Activated CD8-positive, alpha-beta T cell treated with anti-CD3 and anti-CD28 coated beads for 36 hours (primary cell): ENCODE measurements around the gene NCF1. TPM values are rescaled to one million over a fixed set of nuclear protein-coding genes. Genes with fewer than 3 reads are reported as not detected.
A peak's percentile ranks its signal among the peaks of the same experiment; 100 is the strongest.
"Not testable (repeated sequence)": the region's sequence is repeated elsewhere in the genome, so short reads cannot be mapped to it uniquely, and the experiment has no call there.

Source experiments
- ATAC-seq: fragments of 200-7000 bp; cut with Tn5 transposase; one replicate; pipeline ENCODE4 v1.10.0; 2021; ENCODE audit warnings: mild to moderate bottlenecking, moderate library complexity
- CTCF ChIA-PET: fragments of 350-600 bp; sonication (Branson Sonifier 250); formaldehyde crosslinking; loops from one replicate; lab custom pipeline; 2021; ENCODE audit warnings: antibody characterized with exemption; lab: Charles Lee
- POLR2A ChIA-PET: fragments of 350-600 bp; sonication (Branson Sonifier 250); formaldehyde crosslinking; loops from one replicate; lab custom pipeline; 2021; ENCODE audit warnings: antibody characterized with exemption; lab: Charles Lee
- DNase-seq: peaks from one replicate; pipeline ENCODE4 v3.0.0-alpha.2; 2020
- H3K27ac Mint-ChIP-seq: one replicate; pipeline ENCODE4 v1.8.0; 2021; ENCODE audit warnings: mild to moderate bottlenecking, mixed read lengths
- H3K27me3 Mint-ChIP-seq: one replicate; pipeline ENCODE4 v1.8.0; 2021; ENCODE audit warnings: mixed read lengths
- H3K36me3 Mint-ChIP-seq: one replicate; pipeline ENCODE4 v1.8.0; 2021; ENCODE audit warnings: low read depth, mixed read lengths
- H3K4me1 Mint-ChIP-seq: one replicate; pipeline ENCODE4 v1.8.0; 2021; ENCODE audit warnings: low read depth, mixed read lengths
- H3K4me3 Mint-ChIP-seq: one replicate; pipeline ENCODE4 v1.8.0; 2021; ENCODE audit warnings: mild to moderate bottlenecking, moderate library complexity, mixed read lengths
- H3K9me3 Mint-ChIP-seq: one replicate; pipeline ENCODE4 v1.8.0; 2021; ENCODE audit warnings: mixed read lengths
- intact Hi-C: fragments of 100-400 bp; cut with micrococcal nuclease; formaldehyde crosslinking; loops from one replicate; pipeline ENCODE4 v1.10.0; 2022
- total RNA-seq, 2 experiments: library from RNA; stranded (reverse); gene quantifications; one replicate each; pipeline ENCODE4 v1.2.3, GENCODE V29; 2021

The NCF1 gene
- total RNA-seq, 2 experiments from 2014 or later, result 2.2 to 2.4 TPM

DNA sequence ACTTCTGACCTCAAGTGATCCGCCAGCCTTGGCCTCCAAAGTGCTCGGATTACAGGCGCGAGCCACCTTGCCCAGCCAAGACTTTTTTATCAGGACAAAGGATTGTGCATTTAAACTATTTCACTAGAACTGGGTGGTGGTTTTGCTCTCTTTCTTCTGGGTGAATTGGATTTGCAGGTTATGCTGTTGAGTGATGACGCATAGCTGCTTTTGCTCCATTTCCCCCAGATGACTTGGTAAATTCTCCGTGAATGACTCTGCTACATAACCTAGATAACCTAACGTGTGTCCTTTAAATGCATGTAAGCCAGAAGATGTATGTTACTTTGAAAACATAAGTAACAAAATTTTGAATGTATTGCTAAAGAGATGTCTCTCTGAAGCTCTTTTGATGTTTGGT lies 15.5 kb upstream of the NCF1 start:
- H3K36me3 Mint-ChIP-seq, intact Hi-C loops, DNase-seq, ATAC-seq, H3K9me3 Mint-ChIP-seq, CTCF ChIA-PET, H3K27ac Mint-ChIP-seq, H3K4me3 Mint-ChIP-seq, POLR2A ChIA-PET, H3K4me1 Mint-ChIP-seq, H3K27me3 Mint-ChIP-seq: not testable (repeated sequence)

GRCh38 chr7:74758982-74759381 lies 14.8 kb upstream of the NCF1 start:
- DNase-seq, H3K4me1 Mint-ChIP-seq, intact Hi-C loops, ATAC-seq, POLR2A ChIA-PET, H3K36me3 Mint-ChIP-seq, H3K27ac Mint-ChIP-seq, H3K4me3 Mint-ChIP-seq, H3K9me3 Mint-ChIP-seq, H3K27me3 Mint-ChIP-seq, CTCF ChIA-PET: not testable (repeated sequence)

GRCh38 chr7:74765205-74765918 lies 8.4 kb upstream of the NCF1 start:
- POLR2A ChIA-PET, H3K27me3 Mint-ChIP-seq, H3K36me3 Mint-ChIP-seq: not testable (repeated sequence)

DNA sequence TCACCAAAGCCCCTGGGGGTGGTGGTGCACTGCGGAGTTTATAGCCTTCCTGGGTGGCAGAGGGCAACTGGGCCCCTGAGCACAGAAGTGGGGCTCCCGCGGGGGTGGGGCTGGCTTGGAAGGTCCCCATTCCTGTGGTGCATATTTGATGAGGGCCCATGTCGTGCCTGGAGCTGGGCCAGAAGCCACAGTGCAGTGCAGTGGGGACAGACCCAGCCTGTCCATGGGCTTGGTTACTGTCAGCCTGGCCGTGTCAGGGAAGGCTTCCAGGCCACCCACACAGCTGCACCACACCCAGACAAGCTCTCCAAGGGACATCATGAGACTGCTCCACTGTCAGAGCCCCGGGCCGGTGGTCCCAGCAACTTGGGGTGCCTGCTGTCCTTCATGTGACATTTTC lies 7.3 kb upstream of the NCF1 start:
- DNase-seq, H3K27ac Mint-ChIP-seq, H3K27me3 Mint-ChIP-seq, H3K4me1 Mint-ChIP-seq, H3K36me3 Mint-ChIP-seq, CTCF ChIA-PET, H3K9me3 Mint-ChIP-seq, POLR2A ChIA-PET, intact Hi-C loops, ATAC-seq, H3K4me3 Mint-ChIP-seq: not testable (repeated sequence)

More at GRCh38 chr7:74765205-74765918, 8.4 kb upstream of the NCF1 start:
- H3K4me3 Mint-ChIP-seq, DNase-seq, H3K9me3 Mint-ChIP-seq, H3K27ac Mint-ChIP-seq, CTCF ChIA-PET, H3K4me1 Mint-ChIP-seq, intact Hi-C loops: not testable (repeated sequence)
- ATAC-seq, result peak; percentile 79

GRCh38 chr7:74766991-74767390 lies 6.8 kb upstream of the NCF1 start:
- ATAC-seq, DNase-seq, H3K27ac Mint-ChIP-seq, H3K9me3 Mint-ChIP-seq, CTCF ChIA-PET, intact Hi-C loops, H3K27me3 Mint-ChIP-seq, H3K36me3 Mint-ChIP-seq, H3K4me1 Mint-ChIP-seq, POLR2A ChIA-PET, H3K4me3 Mint-ChIP-seq: not testable (repeated sequence)

DNA sequence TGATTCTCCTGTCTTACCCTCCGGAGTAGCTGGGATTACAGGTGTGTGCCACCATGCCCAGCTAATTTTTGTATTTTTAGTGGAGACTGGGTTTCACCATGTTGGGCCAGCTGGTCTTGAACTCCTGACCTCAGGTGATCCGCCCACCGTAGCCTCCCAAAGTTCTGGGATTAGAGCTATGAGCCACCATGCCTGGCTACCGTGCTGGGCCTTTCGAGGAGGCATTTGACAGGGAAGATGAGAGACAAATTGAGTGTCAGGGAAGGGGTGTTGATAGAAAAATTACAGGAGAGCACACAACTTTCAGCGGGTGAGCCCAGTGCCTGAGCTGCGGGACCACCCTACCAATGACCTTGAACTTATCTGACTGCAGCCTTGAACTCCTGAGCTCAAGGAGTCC lies 3.7 kb upstream of the NCF1 start:
- H3K27me3 Mint-ChIP-seq, H3K4me1 Mint-ChIP-seq, H3K9me3 Mint-ChIP-seq, DNase-seq, POLR2A ChIA-PET, H3K27ac Mint-ChIP-seq, ATAC-seq, H3K36me3 Mint-ChIP-seq, intact Hi-C loops, CTCF ChIA-PET, H3K4me3 Mint-ChIP-seq: not testable (repeated sequence)

- H3K4me3 Mint-ChIP-seq, CTCF ChIA-PET, H3K27ac Mint-ChIP-seq, ATAC-seq, DNase-seq, H3K9me3 Mint-ChIP-seq, H3K36me3 Mint-ChIP-seq, H3K27me3 Mint-ChIP-seq, intact Hi-C loops, H3K4me1 Mint-ChIP-seq, POLR2A ChIA-PET: not testable (repeated sequence)
Observed at GRCh38 chr7:74772093-74772492, 1.7 kb upstream of the NCF1 start.

GRCh38 chr7:74775111-74775510 lies 1.3 kb downstream of the NCF1 start:
- H3K27ac Mint-ChIP-seq, CTCF ChIA-PET, H3K9me3 Mint-ChIP-seq, DNase-seq, POLR2A ChIA-PET, H3K27me3 Mint-ChIP-seq, H3K4me3 Mint-ChIP-seq, intact Hi-C loops, H3K4me1 Mint-ChIP-seq, H3K36me3 Mint-ChIP-seq: not testable (repeated sequence)
- peak; percentile 53 for ATAC-seq

DNA sequence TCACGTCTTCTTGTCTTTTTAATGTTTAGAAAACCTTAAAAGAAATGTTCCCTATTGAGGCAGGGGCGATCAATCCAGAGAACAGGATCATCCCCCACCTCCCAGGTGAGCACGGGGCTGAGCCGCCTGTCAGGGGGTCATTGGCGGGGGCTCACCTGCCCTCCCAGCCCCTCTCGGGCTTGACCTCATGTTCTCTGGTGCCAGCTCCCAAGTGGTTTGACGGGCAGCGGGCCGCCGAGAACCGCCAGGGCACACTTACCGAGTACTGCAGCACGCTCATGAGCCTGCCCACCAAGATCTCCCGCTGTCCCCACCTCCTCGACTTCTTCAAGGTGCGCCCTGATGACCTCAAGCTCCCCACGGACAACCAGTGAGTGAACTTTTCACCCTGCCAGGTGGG lies 5.2 kb downstream of the NCF1 start:
- intact Hi-C loops, H3K4me1 Mint-ChIP-seq, POLR2A ChIA-PET, DNase-seq, CTCF ChIA-PET, H3K36me3 Mint-ChIP-seq, ATAC-seq, H3K27ac Mint-ChIP-seq, H3K27me3 Mint-ChIP-seq, H3K9me3 Mint-ChIP-seq, H3K4me3 Mint-ChIP-seq: not testable (repeated sequence)

DNA sequence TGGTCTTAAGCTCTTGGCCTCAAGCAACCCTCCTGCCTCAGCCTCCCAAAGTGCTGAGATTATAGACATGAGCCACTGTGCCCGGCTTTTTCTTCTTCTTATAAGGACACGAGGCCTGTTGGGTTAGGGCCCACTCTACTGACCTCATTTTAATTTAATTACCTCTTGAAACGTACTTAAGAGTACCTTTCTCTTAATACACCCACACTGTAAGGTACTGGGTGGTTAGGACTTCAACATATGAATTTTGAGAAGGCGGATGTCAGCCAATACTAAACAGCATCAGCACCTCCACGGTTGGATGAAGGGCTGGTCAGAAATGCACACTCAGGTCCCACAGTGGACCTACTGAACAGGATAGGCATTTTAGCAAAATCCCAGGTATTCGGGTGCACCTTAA lies 7.9 kb downstream of the NCF1 start:
- intact Hi-C loops, H3K36me3 Mint-ChIP-seq, POLR2A ChIA-PET, H3K27ac Mint-ChIP-seq, ATAC-seq, H3K4me3 Mint-ChIP-seq, H3K4me1 Mint-ChIP-seq, H3K9me3 Mint-ChIP-seq, H3K27me3 Mint-ChIP-seq, CTCF ChIA-PET, DNase-seq: not testable (repeated sequence)

DNA sequence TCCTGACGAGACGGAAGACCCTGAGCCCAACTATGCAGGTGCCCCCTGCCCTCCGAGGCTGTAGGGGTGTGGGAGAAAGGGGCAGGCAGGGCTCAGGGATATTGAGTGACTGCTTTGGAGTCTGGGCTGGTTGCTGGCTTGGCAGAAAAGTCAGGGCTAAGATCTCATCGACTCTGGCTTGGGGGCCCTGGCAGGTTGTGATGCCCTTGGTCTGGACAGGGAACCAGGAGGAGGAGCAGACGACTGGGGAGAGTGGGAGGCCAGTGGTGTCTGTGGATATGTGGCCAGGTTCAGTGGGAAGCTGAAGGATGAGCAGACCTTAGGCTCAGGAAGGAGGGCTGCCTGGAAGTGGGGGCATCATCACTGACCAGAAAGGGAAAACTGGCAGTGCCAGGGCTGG lies 9.8 kb downstream of the NCF1 start:
- not testable (repeated sequence) for H3K4me1 Mint-ChIP-seq, H3K36me3 Mint-ChIP-seq, ATAC-seq

GRCh38 chr7:74788369-74789150 lies 14.7 kb downstream of the NCF1 start:
- DNase-seq (peak; percentile 94), ATAC-seq (peak; percentile 98)
- POLR2A ChIA-PET, H3K27ac Mint-ChIP-seq, CTCF ChIA-PET, H3K27me3 Mint-ChIP-seq, H3K4me3 Mint-ChIP-seq, H3K4me1 Mint-ChIP-seq, intact Hi-C loops, H3K36me3 Mint-ChIP-seq, H3K9me3 Mint-ChIP-seq: not testable (repeated sequence)

More for the DNA sequence above, 9.8 kb downstream of the NCF1 start:
- intact Hi-C loops, POLR2A ChIA-PET, H3K9me3 Mint-ChIP-seq, H3K27me3 Mint-ChIP-seq, DNase-seq, H3K4me3 Mint-ChIP-seq, H3K27ac Mint-ChIP-seq, CTCF ChIA-PET: not testable (repeated sequence)
